ENCODE results near the gene WBP11. TPM values are rescaled to one million over a fixed set of nuclear protein-coding genes. Genes with fewer than 3 reads are reported as not detected.

The WBP11 gene
- total RNA-seq, 1 donor from 2014 or later = 21.7 TPM

- no peak for TF ChIP-seq CTCF (IDR thresholded peaks at IDR 0.05; ENCODE audit: insufficient read depth, low read length, poor library complexity, severe bottlenecking)
- DNase-seq (ENCODE audit: low read depth) = no peak
- no peaks in the 10 kb centered on the region for H3K36me3 ChIP-seq (ENCODE audit: control insufficient read depth, insufficient read depth, low read length)
- H3K27me3 ChIP-seq (ENCODE audit: control insufficient read depth, insufficient read depth, low read length) = no peaks in the 10 kb centered on the region
- H3K4me3 ChIP-seq (ENCODE audit: low read depth, low read length) = no peak overlapping the region
Observed at GRCh38 chr12:14840616-14841015, 37.3 kb upstream of the WBP11 start.

DNA sequence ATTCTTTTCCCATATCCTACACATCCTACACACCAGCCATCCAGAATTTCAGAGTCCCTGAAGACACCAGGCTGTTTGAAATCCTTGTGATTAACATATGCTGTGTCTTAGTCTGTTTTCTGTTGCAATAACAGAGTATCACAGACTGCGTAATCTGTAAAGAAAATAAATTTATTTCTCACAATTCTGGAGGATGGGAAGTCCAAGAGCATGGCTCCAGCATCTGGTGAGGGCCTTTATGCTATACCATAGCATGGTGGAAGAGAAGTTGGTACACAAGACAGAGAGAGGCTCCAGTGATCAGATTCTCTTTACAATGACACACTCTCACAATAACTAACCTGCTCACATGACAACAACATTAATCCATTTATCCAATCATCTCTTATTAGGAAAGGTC lies 36.0 kb upstream of the WBP11 start:
- Histone ChIP-seq H3K4me3 (ENCODE audit: low read depth, low read length) (no peak overlapping the region), H3K36me3 (ENCODE audit: control insufficient read depth, insufficient read depth, low read length) (no peaks in the 10 kb centered on the region), H3K27me3 (ENCODE audit: control insufficient read depth, insufficient read depth, low read length) (no peaks in the 10 kb centered on the region)
- DNase-seq (ENCODE audit: low read depth) = no peak
- no peak for TF ChIP-seq CTCF (IDR thresholded peaks at IDR 0.05; ENCODE audit: insufficient read depth, low read length, poor library complexity, severe bottlenecking)

DNA sequence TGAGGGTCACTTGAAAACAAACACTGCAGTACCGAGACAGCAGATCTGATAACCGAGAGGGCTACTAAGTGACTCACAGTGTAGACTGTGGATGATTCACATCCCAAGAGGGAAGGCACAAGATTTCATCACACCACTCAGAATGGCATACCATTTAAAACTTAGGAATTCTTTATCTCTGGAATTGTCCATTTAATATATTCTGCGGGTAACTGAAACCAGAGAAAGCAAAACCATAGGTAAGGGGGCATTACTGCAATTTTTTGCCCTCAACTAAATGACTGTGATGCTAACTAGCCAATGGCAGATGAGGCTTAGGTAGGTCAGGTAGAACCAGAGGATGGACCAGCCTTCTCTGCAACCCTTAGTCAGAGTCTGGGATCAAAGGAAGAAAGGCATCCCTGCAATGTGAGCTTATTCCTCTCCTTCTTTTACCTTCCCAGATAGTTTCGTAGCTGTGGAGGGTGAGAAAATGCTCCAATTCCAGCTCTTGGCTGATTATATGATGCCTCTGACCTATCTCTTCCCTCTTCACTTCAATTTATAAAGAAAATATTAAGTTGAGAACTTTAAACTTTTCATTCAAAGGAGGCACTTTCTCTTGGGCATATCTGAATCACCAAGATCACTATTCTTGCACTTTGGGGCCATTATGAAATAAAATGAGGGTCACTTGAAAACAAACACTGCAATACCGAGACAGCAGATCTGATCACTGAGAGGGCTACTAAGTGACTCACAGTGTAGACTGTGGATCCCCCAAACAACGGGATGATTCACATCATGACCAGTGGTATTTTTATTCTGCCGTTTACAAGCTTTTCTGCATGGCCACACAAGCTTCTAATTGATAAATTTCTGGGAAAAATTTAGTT lies 33.3 kb upstream of the WBP11 start:
- TF ChIP-seq CTCF (IDR thresholded peaks at IDR 0.05; ENCODE audit: insufficient read depth, low read length, poor library complexity, severe bottlenecking) = no peak
- Histone ChIP-seq H3K27me3 (ENCODE audit: control insufficient read depth, insufficient read depth, low read length) (no peaks in the 10 kb centered on the region), H3K4me3 (ENCODE audit: low read depth, low read length) (no peak overlapping the region), H3K36me3 (ENCODE audit: control insufficient read depth, insufficient read depth, low read length) (no peaks in the 10 kb centered on the region)
- peak; percentile 65 for DNase-seq (ENCODE audit: low read depth)

DNA sequence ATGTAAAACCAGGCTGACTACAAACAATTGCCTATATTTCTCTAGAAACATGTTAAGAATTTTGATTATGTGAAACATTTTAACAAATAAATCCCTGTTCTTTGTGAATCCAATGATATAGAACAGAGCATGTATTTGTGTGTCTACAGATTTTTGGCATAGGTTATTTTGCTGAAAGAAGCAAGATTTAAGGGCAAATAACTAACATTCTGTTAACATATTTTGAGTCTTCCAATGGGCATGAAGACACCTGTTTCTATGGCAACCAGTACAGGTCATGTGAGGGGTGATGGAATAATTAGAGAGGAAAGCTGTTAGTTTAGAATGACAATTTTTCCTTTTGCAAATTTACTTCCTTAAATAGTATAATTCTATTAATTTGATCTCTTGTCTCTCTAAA lies 31.2 kb upstream of the WBP11 start:
- Histone ChIP-seq H3K4me3 (ENCODE audit: low read depth, low read length) (no peak overlapping the region), H3K27me3 (ENCODE audit: control insufficient read depth, insufficient read depth, low read length) (no peaks in the 10 kb centered on the region), H3K36me3 (ENCODE audit: control insufficient read depth, insufficient read depth, low read length) (no peaks in the 10 kb centered on the region)
- no peak for TF ChIP-seq CTCF (IDR thresholded peaks at IDR 0.05; ENCODE audit: insufficient read depth, low read length, poor library complexity, severe bottlenecking)
- no peak for DNase-seq (ENCODE audit: low read depth)

DNA sequence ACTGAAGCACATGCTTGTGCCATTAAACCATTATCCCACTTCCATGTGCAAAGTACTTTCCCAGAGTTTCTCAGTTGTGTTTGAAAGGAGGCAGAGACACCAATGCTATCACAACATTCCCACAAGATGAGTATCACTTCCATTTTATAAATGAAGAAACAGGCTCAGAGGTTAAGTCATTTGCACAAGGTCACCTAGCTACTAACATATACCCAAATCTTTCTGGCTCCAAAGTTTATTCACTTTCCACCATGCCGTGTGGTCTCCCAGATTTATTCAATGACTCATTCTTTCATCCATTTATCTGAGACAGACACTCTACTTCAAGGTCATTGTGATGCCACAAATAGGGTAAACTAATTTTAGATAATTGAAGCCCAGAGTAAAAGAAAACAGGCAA lies 30.7 kb upstream of the WBP11 start:
- no peaks in the 10 kb centered on the region for H3K36me3 ChIP-seq (ENCODE audit: control insufficient read depth, insufficient read depth, low read length)
- no peaks in the 10 kb centered on the region for H3K27me3 ChIP-seq (ENCODE audit: control insufficient read depth, insufficient read depth, low read length)
- DNase-seq (ENCODE audit: low read depth) = no peak
- no peak overlapping the region for H3K4me3 ChIP-seq (ENCODE audit: low read depth, low read length)
- TF ChIP-seq CTCF (IDR thresholded peaks at IDR 0.05; ENCODE audit: insufficient read depth, low read length, poor library complexity, severe bottlenecking) = no peak

DNA sequence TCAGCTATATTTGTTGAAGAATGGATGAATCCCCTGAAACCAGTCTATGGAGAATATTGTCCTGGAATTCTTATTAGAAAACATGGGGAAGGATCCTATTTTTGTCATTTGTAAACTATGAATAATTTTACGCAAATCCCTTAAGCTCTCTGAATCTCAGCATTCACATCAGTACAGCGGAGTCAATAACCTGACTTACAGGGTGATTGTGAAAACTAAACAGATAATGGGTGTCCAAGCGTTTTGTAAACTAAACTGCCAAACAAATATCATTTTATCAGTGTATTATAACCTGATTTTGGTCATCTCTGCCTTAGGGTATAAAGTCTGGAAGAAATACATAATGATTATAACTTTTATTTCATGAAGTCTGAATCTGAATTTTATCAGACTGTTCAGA lies 30.1 kb upstream of the WBP11 start:
- Histone ChIP-seq H3K4me3 (ENCODE audit: low read depth, low read length) (no peak overlapping the region), H3K27me3 (ENCODE audit: control insufficient read depth, insufficient read depth, low read length) (no peaks in the 10 kb centered on the region), H3K36me3 (ENCODE audit: control insufficient read depth, insufficient read depth, low read length) (no peaks in the 10 kb centered on the region)
- DNase-seq (ENCODE audit: low read depth) = no peak
- TF ChIP-seq CTCF (IDR thresholded peaks at IDR 0.05; ENCODE audit: insufficient read depth, low read length, poor library complexity, severe bottlenecking) = no peak
